H1 (cell line): ENCODE results near the gene SIRT3. TPM values are rescaled to one million over a fixed set of nuclear protein-coding genes. Genes with fewer than 3 reads are reported as not detected.

Source experiments
- BACH1 ChIP-seq: IDR thresholded peaks from 2 replicates; pipeline ENCODE4 v1.6.1; 2012; ENCODE audit warnings: low read length, improper control_type of control experiment
- BCL11A ChIP-seq, 2 experiments: IDR thresholded peaks; one replicate each; pipeline ENCODE4 v1.6.1; 2011; ENCODE audit warnings: low read depth in 2 of 2, low read length in 2 of 2, mild to moderate bottlenecking in 2 of 2
- CBX8 ChIP-seq: fragments of 300-800, 300-1000 bp; sonication (generic); IDR thresholded peaks from 2 replicates; pipeline ENCODE4 v1.7.1; 2016; ENCODE audit warnings: low read depth, low read length, borderline replicate concordance
- CHD1 ChIP-seq: IDR thresholded peaks from 2 replicates; pipeline ENCODE4 v1.6.1; 2012; ENCODE audit warnings: low read depth, low read length, improper control_type of control experiment
- CREB1 ChIP-seq: IDR thresholded peaks from 2 replicates; pipeline ENCODE4 v1.6.1; 2012; ENCODE audit warnings: inconsistent platforms
- CTCF ChIP-seq, 3 experiments: IDR thresholded peaks; 1 replicate in 2 of 3; 2 replicates in 1 of 3; pipeline versions ENCODE4 v1.5.1 to v1.6.1; 2011; ENCODE audit warnings: low read length in 3 of 3, mild to moderate bottlenecking in 3 of 3, inconsistent platforms in 2 of 3, low read depth in 1 of 3, moderate library complexity in 1 of 3; ENCODE audit not compliant: insufficient read depth in 1 of 3; ENCODE audit errors: control extremely low read depth in 1 of 3
- FOSL1 ChIP-seq: IDR thresholded peaks from 2 replicates; pipeline ENCODE4 v1.6.1; 2011; ENCODE audit warnings: mild to moderate bottlenecking, low read depth, low read length, moderate library complexity; ENCODE audit not compliant: insufficient read depth
- JUN ChIP-seq: IDR thresholded peaks from 2 replicates; pipeline ENCODE4 v1.6.1; 2011; ENCODE audit warnings: low read depth, mild to moderate bottlenecking, improper control_type of control experiment, low read length
- KDM1A ChIP-seq: fragments of 200-600, 300-600 bp; sonication (generic); IDR thresholded peaks from 2 replicates; pipeline ENCODE4 v1.7.1; 2016; ENCODE audit warnings: mild to moderate bottlenecking, low read length, borderline replicate concordance
- KDM5A ChIP-seq: fragments of 200-600 bp; IDR thresholded peaks from 2 replicates; pipeline ENCODE4 v1.7.1; 2012; ENCODE audit warnings: mild to moderate bottlenecking, low read length, inconsistent platforms, mixed read lengths
- SAP30 ChIP-seq: fragments of 300-600 bp; sonication (generic); IDR thresholded peaks from 2 replicates; pipeline ENCODE4 v1.7.1; 2012; ENCODE audit warnings: low read length, moderate library complexity, mild to moderate bottlenecking, inconsistent platforms; ENCODE audit not compliant: insufficient read depth, insufficient replicate concordance
- SIRT6 ChIP-seq: IDR thresholded peaks from one replicate; pipeline ENCODE4 v1.7.1; 2012; ENCODE audit warnings: low read length, inconsistent platforms
- SP1 ChIP-seq: IDR thresholded peaks from 2 replicates; pipeline ENCODE4 v1.6.1; 2011; ENCODE audit warnings: low read depth, low read length
- SP2 ChIP-seq: IDR thresholded peaks from 2 replicates; pipeline ENCODE4 v1.6.1; 2012; ENCODE audit warnings: mild to moderate bottlenecking, low read length, inconsistent platforms
- SUZ12 ChIP-seq: fragments of 200-600 bp; sonication (generic); IDR thresholded peaks from 2 replicates; pipeline ENCODE4 v1.6.1; 2012; ENCODE audit warnings: mild to moderate bottlenecking, inconsistent platforms, low read length, moderate library complexity, mixed read lengths
- TEAD4 ChIP-seq: IDR thresholded peaks from 2 replicates; pipeline ENCODE4 v1.6.1; 2012; ENCODE audit warnings: low read depth, low read length, inconsistent platforms, mixed read lengths
- polyA plus RNA-seq, 7 experiments: library from polyadenylated mRNA; depleted of rRNA in 3 of 7; stranded (reverse) in 5 of 7; unstranded in 2 of 7; fragments of >200 nt in 5 of 7; fragments of 200-250 nt in 2 of 7; gene quantifications; 1 replicate in 5 of 7; 2 replicates in 1 of 7; 4 replicates in 1 of 7; pipeline versions ENCODE4 v1.2.1 to v1.2.3, GENCODE V29; 2011 to 2013; ENCODE audit warnings: missing spikeins in 2 of 7, mixed read lengths in 2 of 7
- total RNA-seq: library from RNA; stranded (reverse); fragmentation: NEBNext Ultra II Directional; extraction: Animal tissue kit (Norgen Biotek cat#: 25700); gene quantifications from 2 replicates; pipeline ENCODE4 v1.2.1, GENCODE V29; 2021
- TF ChIP-seq, protein P1 (sequence below): IDR thresholded peaks from 2 replicates; pipeline ENCODE4 v1.6.1; 2012; ENCODE audit warnings: inconsistent platforms
- TF ChIP-seq, protein P2 (sequence below): IDR thresholded peaks from 2 replicates; pipeline ENCODE4 v1.6.1; 2012; ENCODE audit warnings: low read length, inconsistent platforms
- TF ChIP-seq, protein P3 (sequence below): IDR thresholded peaks from 2 replicates; pipeline ENCODE4 v1.6.1; 2011; ENCODE audit warnings: low read length, improper control_type of control experiment

SIRT3 gene
- total and polyA plus RNA-seq, 2 of the 8 experiments (the other 6 are each of a cell fraction or from before 2014, with no cell fraction given): 14.3 to 21.6 TPM

DNA sequence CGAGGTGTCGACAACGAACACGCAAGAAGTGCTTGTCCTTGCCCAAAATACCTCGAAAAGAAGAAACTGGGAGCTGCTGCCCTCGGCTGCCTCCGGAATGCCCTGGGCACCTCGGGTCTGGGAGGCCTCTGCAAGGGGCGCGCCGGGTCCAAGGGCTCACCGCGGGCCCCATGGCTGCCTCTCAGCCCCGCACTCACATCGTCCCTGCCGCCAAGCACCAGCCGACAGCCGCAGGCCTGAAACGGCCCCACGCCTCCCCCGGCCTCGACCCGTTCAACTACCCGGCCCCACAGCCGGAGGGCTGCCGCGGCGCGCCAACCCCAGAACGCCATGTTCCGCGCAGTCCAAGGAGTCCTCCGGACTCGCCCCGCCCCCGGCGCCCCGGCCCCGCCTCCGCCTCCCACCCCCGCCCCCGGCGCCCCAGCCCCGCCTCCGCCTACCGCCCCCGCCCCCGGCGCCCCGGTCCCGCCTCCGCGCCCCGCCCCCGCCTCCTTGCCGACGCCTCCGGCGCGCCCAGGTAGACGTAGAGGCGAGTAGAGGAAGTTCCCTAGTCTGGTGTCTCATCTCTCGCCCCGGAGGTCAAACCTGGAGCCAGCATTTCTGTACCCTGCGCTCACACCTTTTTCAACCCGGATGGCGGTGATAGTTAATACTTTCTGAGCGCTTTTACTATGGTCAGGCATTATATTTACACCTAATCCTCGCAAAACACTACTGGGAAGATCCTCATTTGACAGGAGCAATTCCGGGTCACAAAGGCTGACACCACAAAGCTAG, at the start of gene SIRT3 (continued):
- no peak for TF ChIP-seq CBX8
- TF ChIP-seq SUZ12: no peak
- TF ChIP-seq TEAD4: no peak
- no peak for TF ChIP-seq FOSL1
- TF ChIP-seq SP1: no peak
- peak; percentile 90 for TF ChIP-seq CREB1
- TF ChIP-seq CTCF (IDR thresholded peaks at IDR 0.05; ENCODE audit: control extremely low read depth in 1 of 3, insufficient read depth in 1 of 3, low read depth in 1 of 3, low read length in 3 of 3): peak in 2 of 3 experiments; percentile 0 to 11; a peak in 3 of 4 replicates
- TF ChIP-seq BCL11A (IDR thresholded peaks at IDR 0.05; ENCODE audit: low read depth in 2 of 2, low read length in 2 of 2): no peak
- no peak for TF ChIP-seq JUN
- no peak for TF ChIP-seq KDM1A
- TF ChIP-seq BACH1: no peak
- TF ChIP-seq, protein P1, sequence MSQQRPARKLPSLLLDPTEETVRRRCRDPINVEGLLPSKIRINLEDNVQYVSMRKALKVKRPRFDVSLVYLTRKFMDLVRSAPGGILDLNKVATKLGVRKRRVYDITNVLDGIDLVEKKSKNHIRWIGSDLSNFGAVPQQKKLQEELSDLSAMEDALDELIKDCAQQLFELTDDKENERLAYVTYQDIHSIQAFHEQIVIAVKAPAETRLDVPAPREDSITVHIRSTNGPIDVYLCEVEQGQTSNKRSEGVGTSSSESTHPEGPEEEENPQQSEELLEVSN: no peak
- TF ChIP-seq SAP30: peak; percentile 86
- TF ChIP-seq CHD1: no peak
- TF ChIP-seq, protein P2, sequence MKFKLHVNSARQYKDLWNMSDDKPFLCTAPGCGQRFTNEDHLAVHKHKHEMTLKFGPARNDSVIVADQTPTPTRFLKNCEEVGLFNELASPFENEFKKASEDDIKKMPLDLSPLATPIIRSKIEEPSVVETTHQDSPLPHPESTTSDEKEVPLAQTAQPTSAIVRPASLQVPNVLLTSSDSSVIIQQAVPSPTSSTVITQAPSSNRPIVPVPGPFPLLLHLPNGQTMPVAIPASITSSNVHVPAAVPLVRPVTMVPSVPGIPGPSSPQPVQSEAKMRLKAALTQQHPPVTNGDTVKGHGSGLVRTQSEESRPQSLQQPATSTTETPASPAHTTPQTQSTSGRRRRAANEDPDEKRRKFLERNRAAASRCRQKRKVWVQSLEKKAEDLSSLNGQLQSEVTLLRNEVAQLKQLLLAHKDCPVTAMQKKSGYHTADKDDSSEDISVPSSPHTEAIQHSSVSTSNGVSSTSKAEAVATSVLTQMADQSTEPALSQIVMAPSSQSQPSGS: no peak
- no peak for TF ChIP-seq KDM5A
- no peak for TF ChIP-seq SP2
- TF ChIP-seq, protein P3, sequence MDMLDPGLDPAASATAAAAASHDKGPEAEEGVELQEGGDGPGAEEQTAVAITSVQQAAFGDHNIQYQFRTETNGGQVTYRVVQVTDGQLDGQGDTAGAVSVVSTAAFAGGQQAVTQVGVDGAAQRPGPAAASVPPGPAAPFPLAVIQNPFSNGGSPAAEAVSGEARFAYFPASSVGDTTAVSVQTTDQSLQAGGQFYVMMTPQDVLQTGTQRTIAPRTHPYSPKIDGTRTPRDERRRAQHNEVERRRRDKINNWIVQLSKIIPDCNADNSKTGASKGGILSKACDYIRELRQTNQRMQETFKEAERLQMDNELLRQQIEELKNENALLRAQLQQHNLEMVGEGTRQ: no peak
- no peak for TF ChIP-seq SIRT6
